Activated T-cell treated with anti-CD3 and anti-CD28 coated beads for 4 hours (primary cell): ENCODE data around the gene MACROD2.
"Not testable (repeated sequence)": the region's sequence is repeated elsewhere in the genome, so short reads cannot be mapped to it uniquely, and the experiment has no call there.

Source experiments
- DNase-seq: peaks from one replicate; pipeline ENCODE4 v3.0.0-alpha.2; 2020

MACROD2 gene

GRCh38 chr20:15333170-15333569 lies 1337.9 kb downstream of the MACROD2 start:
- no peak for DNase-seq

- no peak for DNase-seq
Measured at GRCh38 chr20:15336011-15336410, 1340.7 kb downstream of the MACROD2 start.

GRCh38 chr20:15336536-15336935 lies 1341.2 kb downstream of the MACROD2 start:
- no peak for DNase-seq

GRCh38 chr20:15339264-15339663 lies 1343.9 kb downstream of the MACROD2 start:
- no peak for DNase-seq

GRCh38 chr20:15342991-15343523 lies 1347.7 kb downstream of the MACROD2 start:
- DNase-seq: no peak

GRCh38 chr20:15345287-15345686 lies 1350.0 kb downstream of the MACROD2 start:
- no peak for DNase-seq

GRCh38 chr20:15346657-15347280 lies 1351.5 kb downstream of the MACROD2 start:
- DNase-seq: no peak

- DNase-seq: no peak
Measured at GRCh38 chr20:15359056-15359455, 1363.7 kb downstream of the MACROD2 start.

- no peak for DNase-seq
Measured at GRCh38 chr20:15362849-15363248, 1367.5 kb downstream of the MACROD2 start.

GRCh38 chr20:15364781-15365180 lies 1369.5 kb downstream of the MACROD2 start:
- no peak for DNase-seq

- DNase-seq: no peak
Measured at GRCh38 chr20:15370370-15370769, 1375.1 kb downstream of the MACROD2 start.

GRCh38 chr20:15374682-15375081 lies 1379.4 kb downstream of the MACROD2 start:
- no peak for DNase-seq

GRCh38 chr20:15375836-15376235 lies 1380.5 kb downstream of the MACROD2 start:
- DNase-seq: no peak

- not testable (repeated sequence) for DNase-seq
Measured at GRCh38 chr20:15377603-15378002, 1382.3 kb downstream of the MACROD2 start.

- no peak for DNase-seq
Measured at GRCh38 chr20:15378151-15378550, 1382.8 kb downstream of the MACROD2 start.

GRCh38 chr20:15379681-15380296 lies 1384.5 kb downstream of the MACROD2 start:
- no peak for DNase-seq

GRCh38 chr20:15380770-15381169 lies 1385.5 kb downstream of the MACROD2 start:
- no peak for DNase-seq

GRCh38 chr20:15387228-15387627 lies 1391.9 kb downstream of the MACROD2 start:
- no peak for DNase-seq

GRCh38 chr20:15395457-15395856 lies 1400.1 kb downstream of the MACROD2 start:
- DNase-seq: no peak

GRCh38 chr20:15396026-15396425 lies 1400.7 kb downstream of the MACROD2 start:
- DNase-seq: no peak

GRCh38 chr20:15396900-15397299 lies 1401.6 kb downstream of the MACROD2 start:
- DNase-seq: no peak

GRCh38 chr20:15399781-15400180 lies 1404.5 kb downstream of the MACROD2 start:
- DNase-seq: no peak

- no peak for DNase-seq
Measured at GRCh38 chr20:15406072-15406471, 1410.8 kb downstream of the MACROD2 start.

- no peak for DNase-seq
Measured at GRCh38 chr20:15411781-15412180, 1416.5 kb downstream of the MACROD2 start.

GRCh38 chr20:15415908-15416307 lies 1420.6 kb downstream of the MACROD2 start:
- DNase-seq: no peak
